Left lung (tissue), 14 donors: Measurements from ENCODE around the gene QTRT2. TPM values are rescaled to one million over a fixed set of nuclear protein-coding genes. Genes with fewer than 3 reads are reported as not detected.
A peak's percentile ranks its signal among the peaks of the same experiment; 100 is the strongest.

Experiments used
- ATAC-seq: fragments of 200-7000 bp; cut with Tn5 transposase; one replicate; pipeline ENCODE4 v1.9.1; 2020; ENCODE audit warnings: moderate library complexity
- DNase-seq, 4 donors: peaks; one replicate each; pipeline ENCODE4 v3.0.0-alpha.2; 2013 to 2020
- H3K27ac ChIP-seq, 2 donors: fragments of 200-600 bp; sonication (generic) in 1 of 2; one replicate each; pipeline versions ENCODE4 v1.5.0 to v1.8.0; 2020 to 2021
- H3K27me3 ChIP-seq, 2 donors: fragments of 200-600 bp; sonication (generic) in 1 of 2; one replicate each; pipeline versions ENCODE4 v1.5.0 to v1.8.0; 2020 to 2021
- H3K36me3 ChIP-seq, 2 donors: fragments of 200-600 bp; sonication (generic) in 1 of 2; one replicate each; pipeline versions ENCODE4 v1.5.0 to v1.8.0; 2020 to 2021
- H3K4me1 ChIP-seq, 2 donors: fragments of 200-600 bp; one replicate each; pipeline ENCODE4 v1.8.0; 2021
- H3K4me3 ChIP-seq, 2 donors: fragments of 200-600 bp; sonication (generic) in 1 of 2; one replicate each; pipeline versions ENCODE4 v1.5.0 to v1.8.0; 2020 to 2021; ENCODE audit warnings: mild to moderate bottlenecking in 1 of 2
- H3K9me3 ChIP-seq, 2 donors: fragments of 200-600 bp; sonication (generic) in 1 of 2; one replicate each; pipeline versions ENCODE4 v1.5.0 to v1.8.0; 2020 to 2021
- CTCF ChIP-seq, 2 donors: fragments of 200-600 bp; sonication (generic) in 1 of 2; IDR thresholded peaks; one replicate each; pipeline versions ENCODE4 v1.5.0 to v1.8.0; 2021; ENCODE audit warnings: antibody characterized with exemption in 2 of 2
- intact Hi-C, 2 donors: fragments of 100-400 bp; cut with DNase I; formaldehyde crosslinking; loops; one replicate each; pipeline versions ENCODE4 v1.11.2 to v1.14.2; 2022
- long read RNA-seq, 12 donors: library from polyadenylated mRNA in 2 of 12; unstranded in 2 of 12; transcript quantifications; one replicate each; pipeline ENCODE4 v2.0.0 and lab custom pipeline, GENCODE V29; 2019 to 2026
- polyA plus RNA-seq, 6 donors: library from polyadenylated mRNA; unstranded; fragments of 120-200 nt; gene quantifications; one replicate each; pipeline ENCODE4 v1.2.1, GENCODE V29; 2013; ENCODE audit not compliant: insufficient read length in 6 of 6
- total RNA-seq, 2 donors: library from RNA; stranded (reverse); fragmentation: NEBNext Ultra II Directional; extraction: Animal tissue kit (Norgen Biotek cat#: 25700); gene quantifications; one replicate each; pipeline ENCODE4 v1.2.1, GENCODE V29; 2021
- donor health status: DM: no; HTN: yes; CAD: no.
- donor health status: DM: no; HTN: no; CAD: no.

QTRT2 gene
- total RNA-seq, result 10 to 100 TPM; 16.4 to 27.3 TPM
- 10 to 100 TPM; 27.5 to 35.2 (median 32.9) TPM for polyA plus RNA-seq
- long read RNA-seq, donor 1, partial matches to known transcripts, result 0 of 4 reads
- long read RNA-seq, donor 1, other reads (novel, unspliced or antisense), result 0 of 4 reads
- long read RNA-seq, donor 2, full-length matches to known transcripts, result 3 of 3 reads
- long read RNA-seq, donor 2, partial matches to known transcripts, result 0 of 3 reads
- long read RNA-seq, donor 2, other reads (novel, unspliced or antisense), result 0 of 3 reads
- long read RNA-seq, donor 3, partial matches to known transcripts, result 0 of 3 reads
- long read RNA-seq, donor 3, other reads (novel, unspliced or antisense), result 0 of 3 reads
- long read RNA-seq, donor 4, partial matches to known transcripts, result 7 of 11 reads
- long read RNA-seq, donor 4, other reads (novel, unspliced or antisense), result 4 of 11 reads
- long read RNA-seq, donor 5, partial matches to known transcripts, result 0 of 2 reads
- long read RNA-seq, donor 5, other reads (novel, unspliced or antisense), result 0 of 2 reads
- long read RNA-seq, donor 6, partial matches to known transcripts, result 0 of 1 reads
- long read RNA-seq, donor 6, other reads (novel, unspliced or antisense), result 0 of 1 reads
- long read RNA-seq, donor 7, full-length matches to known transcripts, result 2 of 2 reads
- long read RNA-seq, donor 7, partial matches to known transcripts, result 0 of 2 reads
- long read RNA-seq, donor 7, other reads (novel, unspliced or antisense), result 0 of 2 reads
- long read RNA-seq, donor 8, full-length matches to known transcripts, result 6 of 6 reads
- long read RNA-seq, donor 8, partial matches to known transcripts, result 0 of 6 reads
- long read RNA-seq, donor 8, other reads (novel, unspliced or antisense), result 0 of 6 reads
- long read RNA-seq, donor 9, result 0 reads
- long read RNA-seq, donor 10, partial matches to known transcripts, result 4 of 7 reads
- long read RNA-seq, donor 10, other reads (novel, unspliced or antisense), result 3 of 7 reads
- long read RNA-seq, donor 11, partial matches to known transcripts, result 0 of 1 reads
- long read RNA-seq, donor 11, other reads (novel, unspliced or antisense), result 0 of 1 reads
- long read RNA-seq, donor 12, partial matches to known transcripts, result 8 of 18 reads
- long read RNA-seq, donor 12, other reads (novel, unspliced or antisense), result 10 of 18 reads

- DNase-seq, result peak; percentile 98 to 100 (median 100)
- TF ChIP-seq CTCF (IDR thresholded peaks at IDR 0.05), result no peak
- intact Hi-C loops, result no loop called here
- ATAC-seq, result peak; percentile 99
- Histone ChIP-seq H3K27ac (peak within 1 kb of the TSS; percentile 70 to 87), H3K27me3 (no peaks in the 10 kb centered on the region), H3K9me3 (no peaks in the 10 kb centered on the region), H3K36me3 (no peaks in the 10 kb centered on the region), H3K4me1 (peaks cover 3 to 34% of the 10 kb centered on the region in 2 donors), H3K4me3 (peak within 1 kb of the TSS; percentile 75 to 79)
Measured at GRCh38 chr3:114056130-114057010, at the start of gene QTRT2, which contains the start of gene CCDC191. Gene QTRT2, plus strand, starts transcription at chr3:114056737. Its CDS starts 8,521 bp downstream, at chr3:114065258. Gene CCDC191, minus strand, starts transcription at chr3:114056526. Its CDS starts 60 bp downstream, at chr3:114056466.

DNA sequence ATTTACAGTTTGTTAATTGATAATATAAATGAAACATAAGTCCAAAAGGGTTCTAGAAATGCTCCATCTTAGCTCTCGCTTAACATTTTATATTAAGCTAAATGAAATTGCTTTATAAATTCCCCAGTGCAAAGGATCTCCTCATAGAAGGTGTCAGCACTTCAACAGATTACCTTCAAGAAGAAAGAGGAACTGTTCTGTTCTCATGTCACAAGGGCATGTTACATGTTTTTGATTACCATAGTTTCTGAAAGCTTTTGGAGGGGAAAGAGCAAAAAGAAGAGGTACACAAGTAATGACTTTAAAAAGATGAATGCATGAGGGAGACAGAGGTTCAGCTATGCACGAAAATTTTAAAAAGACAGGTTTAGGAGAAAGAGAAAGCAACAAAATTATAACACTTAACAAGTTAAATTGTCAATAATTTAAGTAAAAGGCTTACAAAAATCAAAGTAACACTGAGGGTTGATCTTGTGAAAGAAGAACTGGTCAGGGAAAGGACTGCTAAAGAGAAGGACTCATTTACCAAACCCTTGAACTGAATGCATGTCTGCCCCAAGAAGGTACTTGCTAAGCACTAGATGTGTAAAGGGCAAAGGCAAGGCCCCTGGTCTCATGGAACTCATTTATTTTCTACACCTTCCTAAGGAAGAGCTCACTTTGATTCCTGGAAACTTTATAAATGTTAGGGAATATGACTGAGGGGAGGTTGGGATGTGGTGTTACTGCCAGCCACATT is 45.3 kb upstream of the QTRT2 start:
- ATAC-seq (no peak), DNase-seq (no peak)
- Histone ChIP-seq H3K36me3 (peaks cover 0 to 3% of the 10 kb centered on the region in 2 donors), H3K27me3 (no peaks in the 10 kb centered on the region), H3K4me1 (no peaks in the 10 kb centered on the region), H3K9me3 (no peaks in the 10 kb centered on the region), H3K4me3 (no peak overlapping the region), H3K27ac (no peak overlapping the region)
- no peak for TF ChIP-seq CTCF (IDR thresholded peaks at IDR 0.05)
- intact Hi-C loops, result no loop called here

- Histone ChIP-seq H3K36me3 (peaks cover 0 to 3% of the 10 kb centered on the region in 2 donors), H3K4me1 (no peaks in the 10 kb centered on the region), H3K27me3 (no peaks in the 10 kb centered on the region), H3K4me3 (no peak overlapping the region), H3K27ac (no peak overlapping the region), H3K9me3 (no peaks in the 10 kb centered on the region)
- TF ChIP-seq CTCF (IDR thresholded peaks at IDR 0.05), result no peak
- DNase-seq (no peak), ATAC-seq (no peak)
- intact Hi-C loops, result no loop called here
Measured at GRCh38 chr3:114014211-114014610, 42.3 kb upstream of the QTRT2 start.

DNA sequence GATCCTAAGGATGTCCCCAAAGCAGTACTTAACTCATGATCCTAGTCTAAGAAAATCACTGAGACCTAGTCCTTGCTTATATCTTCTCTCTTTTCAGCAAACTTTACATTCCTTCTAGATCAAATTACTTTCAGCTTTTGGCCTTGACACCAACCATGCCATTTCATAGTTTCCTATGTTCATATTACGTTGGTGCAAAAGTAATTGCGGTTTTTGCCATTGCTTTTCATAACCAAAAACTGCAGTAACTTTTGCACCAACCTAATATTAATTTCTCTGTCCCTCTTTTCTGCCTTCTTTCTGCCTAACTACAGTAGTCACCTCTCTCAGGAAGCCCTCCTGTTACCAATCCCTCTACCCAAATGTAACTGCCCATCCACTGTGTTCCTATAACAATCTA is 37.1 kb upstream of the QTRT2 start:
- Histone ChIP-seq H3K27ac (no peak overlapping the region), H3K36me3 (no peaks in the 10 kb centered on the region), H3K9me3 (no peaks in the 10 kb centered on the region), H3K4me1 (no peaks in the 10 kb centered on the region), H3K27me3 (no peaks in the 10 kb centered on the region), H3K4me3 (no peak overlapping the region)
- TF ChIP-seq CTCF (IDR thresholded peaks at IDR 0.05), result no peak
- ATAC-seq (no peak), DNase-seq (no peak)
- intact Hi-C loops, result no loop called here
